Measurements from ENCODE around the gene RIMBP2.

DNA sequence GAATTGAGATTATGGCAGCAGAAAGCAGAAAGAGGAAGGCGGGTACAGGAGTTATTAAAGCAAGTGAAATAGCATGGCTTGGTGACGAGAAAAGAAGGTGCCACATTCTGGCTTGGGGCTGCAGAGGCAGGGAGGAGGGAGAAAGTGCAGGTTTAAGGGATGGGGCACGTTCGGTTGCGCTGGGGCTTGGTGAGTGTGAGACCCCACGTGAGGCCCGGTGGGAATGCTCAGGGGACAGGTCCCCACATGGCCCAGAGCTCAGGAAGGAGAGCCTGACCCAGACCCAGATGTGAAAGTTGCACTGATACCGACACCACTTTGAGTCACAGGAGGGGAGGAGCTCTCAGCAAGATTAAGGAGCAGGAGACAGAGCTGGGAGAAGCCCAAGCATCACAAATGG, 191.3 kb downstream of the RIMBP2 start:
- no peak for TF ChIP-seq POLR2A (IDR thresholded peaks at IDR 0.05)
- TF ChIP-seq, protein P1, sequence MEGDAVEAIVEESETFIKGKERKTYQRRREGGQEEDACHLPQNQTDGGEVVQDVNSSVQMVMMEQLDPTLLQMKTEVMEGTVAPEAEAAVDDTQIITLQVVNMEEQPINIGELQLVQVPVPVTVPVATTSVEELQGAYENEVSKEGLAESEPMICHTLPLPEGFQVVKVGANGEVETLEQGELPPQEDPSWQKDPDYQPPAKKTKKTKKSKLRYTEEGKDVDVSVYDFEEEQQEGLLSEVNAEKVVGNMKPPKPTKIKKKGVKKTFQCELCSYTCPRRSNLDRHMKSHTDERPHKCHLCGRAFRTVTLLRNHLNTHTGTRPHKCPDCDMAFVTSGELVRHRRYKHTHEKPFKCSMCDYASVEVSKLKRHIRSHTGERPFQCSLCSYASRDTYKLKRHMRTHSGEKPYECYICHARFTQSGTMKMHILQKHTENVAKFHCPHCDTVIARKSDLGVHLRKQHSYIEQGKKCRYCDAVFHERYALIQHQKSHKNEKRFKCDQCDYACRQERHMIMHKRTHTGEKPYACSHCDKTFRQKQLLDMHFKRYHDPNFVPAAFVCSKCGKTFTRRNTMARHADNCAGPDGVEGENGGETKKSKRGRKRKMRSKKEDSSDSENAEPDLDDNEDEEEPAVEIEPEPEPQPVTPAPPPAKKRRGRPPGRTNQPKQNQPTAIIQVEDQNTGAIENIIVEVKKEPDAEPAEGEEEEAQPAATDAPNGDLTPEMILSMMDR (IDR thresholded peaks at IDR 0.05) = no peak
